ENCODE measurements around the gene CHSY1.
"Not testable (repeated sequence)": the region's sequence is repeated elsewhere in the genome, so short reads cannot be mapped to it uniquely, and the experiment has no call there.

CHSY1 gene

GRCh38 chr15:101244889-101245668 is 6.8 kb downstream of the CHSY1 start:
- no peak for DNase-seq

- DNase-seq, result no peak
These were observed 7.6 kb downstream of the CHSY1 start for GRCh38 chr15:101244036-101244781.

- DNase-seq, result no peak
These were observed 8.4 kb downstream of the CHSY1 start for GRCh38 chr15:101243420-101243819.

- DNase-seq, result no peak
These were observed 8.9 kb downstream of the CHSY1 start for GRCh38 chr15:101242999-101243336.

- no peak for DNase-seq
These were observed 9.5 kb downstream of the CHSY1 start for GRCh38 chr15:101242160-101242998.

- no peak for DNase-seq
These were observed 11.5 kb downstream of the CHSY1 start for GRCh38 chr15:101240358-101240757.

- DNase-seq, result no peak
These were observed 12.1 kb downstream of the CHSY1 start for GRCh38 chr15:101239724-101240136.

- DNase-seq, result no peak
These were observed 14.6 kb downstream of the CHSY1 start for GRCh38 chr15:101237251-101237650.

- DNase-seq, result no peak
These were observed 18.1 kb downstream of the CHSY1 start for GRCh38 chr15:101233651-101234280.

GRCh38 chr15:101232677-101233076 is 19.2 kb downstream of the CHSY1 start:
- no peak for DNase-seq

GRCh38 chr15:101228313-101228712 is 23.5 kb downstream of the CHSY1 start:
- no peak for DNase-seq

GRCh38 chr15:101225658-101226057 is 26.2 kb downstream of the CHSY1 start:
- no peak for DNase-seq

- no peak for DNase-seq
These were observed 29.9 kb downstream of the CHSY1 start for GRCh38 chr15:101221902-101222301.

GRCh38 chr15:101220060-101220459 is 31.8 kb downstream of the CHSY1 start:
- no peak for DNase-seq

GRCh38 chr15:101219441-101219840 is 32.4 kb downstream of the CHSY1 start:
- no peak for DNase-seq

GRCh38 chr15:101217446-101217845 is 34.4 kb downstream of the CHSY1 start:
- DNase-seq, result no peak

GRCh38 chr15:101216100-101216499 is 35.7 kb downstream of the CHSY1 start:
- no peak for DNase-seq

- no peak for DNase-seq
These were observed 36.2 kb downstream of the CHSY1 start for GRCh38 chr15:101215681-101216080.

- DNase-seq, result not testable (repeated sequence)
These were observed 37.3 kb downstream of the CHSY1 start for GRCh38 chr15:101214435-101215097.

GRCh38 chr15:101213570-101213969 is 38.3 kb downstream of the CHSY1 start:
- no peak for DNase-seq

GRCh38 chr15:101213147-101213546 is 38.7 kb downstream of the CHSY1 start:
- no peak for DNase-seq

- no peak for DNase-seq
These were observed 40.0 kb downstream of the CHSY1 start for GRCh38 chr15:101211897-101212296.

Data from activated gamma-delta T cell (primary cell).